Astrocyte (in vitro differentiated cells and primary cell): ENCODE results near the gene STK32B. TPM values are rescaled to one million over a fixed set of nuclear protein-coding genes. Genes with fewer than 3 reads are reported as not detected.

ENCODE experiments used
- DNase-seq: peaks from one replicate; pipeline ENCODE4 v3.0.0-alpha.2; 2010; ENCODE audit warnings: low read depth
- FAIRE-seq: peaks from 2 replicates; lab custom pipeline; 2011; peaks lifted over from hg19 to GRCh38; lab: Jason Lieb, UNC
- H2AFZ ChIP-seq: 2 replicates; pipeline ENCODE4 v1.6.0; 2012; ENCODE audit warnings: low read depth, low read length, inconsistent platforms
- H3K27ac ChIP-seq: 2 replicates; pipeline ENCODE4 v1.5.1; 2011; ENCODE audit warnings: low read depth, low read length, inconsistent platforms
- H3K27me3 ChIP-seq: 2 replicates; pipeline ENCODE4 v1.6.0; 2011; ENCODE audit warnings: low read length, inconsistent platforms; ENCODE audit not compliant: insufficient read depth
- H3K36me3 ChIP-seq: 2 replicates; pipeline ENCODE4 v1.5.1; 2011; ENCODE audit warnings: low read length, inconsistent platforms; ENCODE audit not compliant: insufficient read depth
- H3K4me1 ChIP-seq: 2 replicates; pipeline ENCODE4 v1.5.1; 2011; ENCODE audit warnings: low read length, inconsistent platforms; ENCODE audit not compliant: insufficient read depth
- H3K4me2 ChIP-seq: 2 replicates; pipeline ENCODE4 v1.6.0; 2012; ENCODE audit warnings: low read length, inconsistent platforms
- H3K4me3 ChIP-seq: 2 replicates; pipeline ENCODE4 v1.5.1; 2011; ENCODE audit warnings: low read depth, mild to moderate bottlenecking, low read length, inconsistent platforms; ENCODE audit not compliant: insufficient read depth
- H3K79me2 ChIP-seq: 2 replicates; pipeline ENCODE4 v1.6.0; 2012; ENCODE audit warnings: mild to moderate bottlenecking, low read length, inconsistent platforms; ENCODE audit not compliant: insufficient read depth
- H3K9ac ChIP-seq: 2 replicates; pipeline ENCODE4 v1.6.0; 2012; ENCODE audit warnings: mild to moderate bottlenecking, low read length, inconsistent platforms
- H3K9me3 ChIP-seq: 2 replicates; pipeline ENCODE4 v1.5.1; 2012; ENCODE audit warnings: low read depth, mild to moderate bottlenecking, low read length, inconsistent platforms; ENCODE audit not compliant: insufficient read depth
- H4K20me1 ChIP-seq: 2 replicates; pipeline ENCODE4 v1.6.0; 2012; ENCODE audit warnings: low read length, inconsistent platforms; ENCODE audit not compliant: insufficient read depth
- H3K27ac Mint-ChIP-seq: one replicate; pipeline ENCODE4 v1.8.0; 2021; ENCODE audit warnings: mild to moderate bottlenecking, mixed read lengths; ENCODE audit not compliant: unreplicated experiment
- H3K27me3 Mint-ChIP-seq: one replicate; pipeline ENCODE4 v1.8.0; 2021; ENCODE audit warnings: low read depth, mixed read lengths; ENCODE audit not compliant: unreplicated experiment
- H3K36me3 Mint-ChIP-seq: one replicate; pipeline ENCODE4 v1.8.0; 2021; ENCODE audit warnings: low read depth, mixed read lengths; ENCODE audit not compliant: unreplicated experiment
- H3K4me1 Mint-ChIP-seq: one replicate; pipeline ENCODE4 v1.8.0; 2021; ENCODE audit warnings: low read depth, mixed read lengths; ENCODE audit not compliant: unreplicated experiment
- H3K4me3 Mint-ChIP-seq: one replicate; pipeline ENCODE4 v1.8.0; 2021; ENCODE audit warnings: mild to moderate bottlenecking, moderate library complexity, mixed read lengths; ENCODE audit not compliant: unreplicated experiment
- H3K9me3 Mint-ChIP-seq: one replicate; pipeline ENCODE4 v1.8.0; 2021; ENCODE audit warnings: mild to moderate bottlenecking, mixed read lengths; ENCODE audit not compliant: unreplicated experiment
- EZH2 ChIP-seq: IDR thresholded peaks from 2 replicates; pipeline ENCODE4 v1.6.1; 2012; ENCODE audit warnings: mild to moderate bottlenecking, low read length, inconsistent platforms; ENCODE audit not compliant: insufficient read depth
- total RNA-seq: library from RNA; stranded (reverse); gene quantifications from 2 replicates; pipeline ENCODE4 v1.2.1, GENCODE V29; 2021
- TF ChIP-seq, protein P1 (sequence below): IDR thresholded peaks from 2 replicates; pipeline ENCODE4 v1.5.1; 2011; ENCODE audit warnings: low read depth, mild to moderate bottlenecking, inconsistent platforms, low read length, moderate library complexity; ENCODE audit not compliant: insufficient read depth

Gene STK32B
- total RNA-seq, 1 donor from 2014 or later, result 2.9 TPM

DNA sequence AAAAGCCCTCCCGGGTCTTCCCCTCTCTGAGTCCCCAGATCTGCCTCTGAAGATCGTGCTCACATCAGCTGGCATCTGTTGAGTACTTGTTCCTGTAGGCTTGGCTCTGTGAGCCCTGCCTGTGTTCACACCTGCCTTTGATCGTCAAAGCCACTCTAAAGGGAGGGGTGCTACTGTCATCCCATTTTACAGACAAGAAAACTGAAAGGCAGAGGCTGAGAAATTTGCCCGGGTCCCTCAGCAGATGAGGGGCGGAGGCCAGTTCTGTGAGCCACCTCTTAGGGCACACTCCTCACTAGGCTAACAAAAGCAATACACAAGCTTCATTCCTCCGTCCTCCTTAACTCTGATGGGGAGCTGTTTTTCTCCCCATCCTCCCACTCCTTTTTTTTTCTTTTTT lies 32.7 kb upstream of the STK32B start:
- Histone ChIP-seq H3K36me3 (no peaks in the 10 kb centered on the region), H3K9ac (peak overlapping the region; percentile 4), H3K27ac (no peak overlapping the region), H3K79me2 (no peaks in the 10 kb centered on the region), H3K4me2 (peak overlapping the region; percentile 44), H4K20me1 (no peaks in the 10 kb centered on the region), H3K4me1 (peaks cover 9% of the 10 kb centered on the region), H2AFZ (no peak overlapping the region), H3K27me3 (peaks cover 3% of the 10 kb centered on the region), H3K9me3 (no peaks in the 10 kb centered on the region), H3K4me3 (no peak overlapping the region)
- TF ChIP-seq EZH2, result no peak
- TF ChIP-seq, protein P1, sequence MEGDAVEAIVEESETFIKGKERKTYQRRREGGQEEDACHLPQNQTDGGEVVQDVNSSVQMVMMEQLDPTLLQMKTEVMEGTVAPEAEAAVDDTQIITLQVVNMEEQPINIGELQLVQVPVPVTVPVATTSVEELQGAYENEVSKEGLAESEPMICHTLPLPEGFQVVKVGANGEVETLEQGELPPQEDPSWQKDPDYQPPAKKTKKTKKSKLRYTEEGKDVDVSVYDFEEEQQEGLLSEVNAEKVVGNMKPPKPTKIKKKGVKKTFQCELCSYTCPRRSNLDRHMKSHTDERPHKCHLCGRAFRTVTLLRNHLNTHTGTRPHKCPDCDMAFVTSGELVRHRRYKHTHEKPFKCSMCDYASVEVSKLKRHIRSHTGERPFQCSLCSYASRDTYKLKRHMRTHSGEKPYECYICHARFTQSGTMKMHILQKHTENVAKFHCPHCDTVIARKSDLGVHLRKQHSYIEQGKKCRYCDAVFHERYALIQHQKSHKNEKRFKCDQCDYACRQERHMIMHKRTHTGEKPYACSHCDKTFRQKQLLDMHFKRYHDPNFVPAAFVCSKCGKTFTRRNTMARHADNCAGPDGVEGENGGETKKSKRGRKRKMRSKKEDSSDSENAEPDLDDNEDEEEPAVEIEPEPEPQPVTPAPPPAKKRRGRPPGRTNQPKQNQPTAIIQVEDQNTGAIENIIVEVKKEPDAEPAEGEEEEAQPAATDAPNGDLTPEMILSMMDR, result no peak
- no peak for DNase-seq
- H3K4me1 Mint-ChIP-seq, result peaks cover 3% of the 10 kb centered on the region
- H3K9me3 Mint-ChIP-seq, result peaks cover 9% of the 10 kb centered on the region
- peaks cover 3% of the 10 kb centered on the region for H3K36me3 Mint-ChIP-seq
- H3K4me3 Mint-ChIP-seq, result no peak overlapping the region
- peaks cover 35% of the 10 kb centered on the region for H3K27me3 Mint-ChIP-seq
- FAIRE-seq, result no peak
- no peak overlapping the region for H3K27ac Mint-ChIP-seq

DNA sequence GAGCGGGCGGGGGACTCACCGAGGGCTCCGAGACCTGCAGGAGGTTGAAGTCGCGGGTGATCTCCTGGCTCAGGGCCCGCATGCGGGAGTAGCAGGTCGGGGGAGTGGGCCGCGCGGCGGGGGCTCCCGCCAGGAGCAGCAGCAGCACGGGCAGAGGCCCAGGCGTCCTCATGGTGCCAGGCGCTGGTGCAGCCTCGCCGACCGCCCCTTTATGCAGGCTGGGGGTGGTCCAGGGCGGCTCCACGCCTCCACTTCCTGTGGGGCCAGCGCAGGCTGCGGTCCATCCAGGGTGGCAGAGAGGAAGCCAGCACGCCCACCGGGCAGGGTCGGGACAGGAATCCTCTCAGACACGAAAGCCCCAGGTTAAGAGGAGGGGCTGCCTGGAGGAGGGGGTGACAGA lies 32.0 kb upstream of the STK32B start, which contains the start of gene CYTL1:
TSS of gene CYTL1 (minus strand) at position 185 of the 400 bp plus-strand sequence. CDS start at position 172, 13 bp downstream.
- no peak for FAIRE-seq
- Histone ChIP-seq H2AFZ (peak within 1 kb of the TSS; percentile 93), H3K9me3 (no peaks in the 10 kb centered on the region), H3K4me1 (peaks cover 9% of the 10 kb centered on the region), H3K27ac (no peak within 1 kb of the TSS), H3K79me2 (no peaks in the 10 kb centered on the region), H3K4me3 (peak within 1 kb of the TSS; percentile 52), H4K20me1 (no peaks in the 10 kb centered on the region), H3K36me3 (no peaks in the 10 kb centered on the region), H3K4me2 (peak within 1 kb of the TSS; percentile 85), H3K9ac (peak within 1 kb of the TSS; percentile 60), H3K27me3 (peaks cover 3% of the 10 kb centered on the region)
- peaks cover 2% of the 10 kb centered on the region for H3K4me1 Mint-ChIP-seq
- H3K9me3 Mint-ChIP-seq, result peaks cover 13% of the 10 kb centered on the region
- no peak within 1 kb of the TSS for H3K4me3 Mint-ChIP-seq
- H3K27ac Mint-ChIP-seq, result no peak within 1 kb of the TSS
- TF ChIP-seq EZH2, result no peak
- TF ChIP-seq, protein P1, result no peak
- DNase-seq, result no peak
- peaks cover 40% of the 10 kb centered on the region for H3K27me3 Mint-ChIP-seq
- peaks cover 3% of the 10 kb centered on the region for H3K36me3 Mint-ChIP-seq

DNA sequence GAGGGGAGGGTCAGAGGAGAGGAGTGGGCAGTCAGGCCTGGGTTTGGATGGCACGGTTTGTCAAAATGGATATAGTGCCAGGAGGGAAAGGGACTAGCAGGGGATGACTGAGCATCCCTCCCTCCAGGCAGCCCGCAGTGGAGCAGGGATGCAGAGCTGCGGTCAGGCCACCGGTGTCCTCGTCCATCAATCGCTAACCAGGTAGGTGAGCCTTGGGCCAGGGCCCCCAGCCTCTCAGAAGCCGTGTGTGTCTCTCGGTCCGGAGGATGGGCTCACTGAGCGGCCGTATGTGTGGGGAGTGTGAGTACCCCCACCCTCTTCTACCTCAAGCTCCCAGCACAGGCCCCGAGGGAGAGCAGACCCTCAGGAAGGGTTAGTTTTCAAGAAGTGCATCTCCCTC lies 31.5 kb upstream of the STK32B start:
- Mint-ChIP-seq H3K36me3 (peaks cover 3% of the 10 kb centered on the region), H3K4me1 (peaks cover 1% of the 10 kb centered on the region), H3K27ac (no peak overlapping the region), H3K4me3 (no peak overlapping the region), H3K27me3 (peaks cover 40% of the 10 kb centered on the region), H3K9me3 (peaks cover 13% of the 10 kb centered on the region)
- peak overlapping the region; percentile 93 for H2AFZ ChIP-seq
- H3K27ac ChIP-seq, result no peak overlapping the region
- no peak for TF ChIP-seq EZH2
- TF ChIP-seq, protein P1, result no peak
- FAIRE-seq, result no peak
- H3K4me2 ChIP-seq, result peak overlapping the region; percentile 85
- no peaks in the 10 kb centered on the region for H4K20me1 ChIP-seq
- no peaks in the 10 kb centered on the region for H3K36me3 ChIP-seq
- no peaks in the 10 kb centered on the region for H3K9me3 ChIP-seq
- peaks cover 3% of the 10 kb centered on the region for H3K27me3 ChIP-seq
- H3K9ac ChIP-seq, result peak overlapping the region; percentile 60
- no peak for DNase-seq
- H3K4me3 ChIP-seq, result peak overlapping the region; percentile 52
- H3K4me1 ChIP-seq, result peaks cover 9% of the 10 kb centered on the region
- no peaks in the 10 kb centered on the region for H3K79me2 ChIP-seq
